ENCODE measurements around the gene COPS7A.
"Not testable (repeated sequence)": the region's sequence is repeated elsewhere in the genome, so short reads cannot be mapped to it uniquely, and the experiment has no call there.

Gene COPS7A

DNA sequence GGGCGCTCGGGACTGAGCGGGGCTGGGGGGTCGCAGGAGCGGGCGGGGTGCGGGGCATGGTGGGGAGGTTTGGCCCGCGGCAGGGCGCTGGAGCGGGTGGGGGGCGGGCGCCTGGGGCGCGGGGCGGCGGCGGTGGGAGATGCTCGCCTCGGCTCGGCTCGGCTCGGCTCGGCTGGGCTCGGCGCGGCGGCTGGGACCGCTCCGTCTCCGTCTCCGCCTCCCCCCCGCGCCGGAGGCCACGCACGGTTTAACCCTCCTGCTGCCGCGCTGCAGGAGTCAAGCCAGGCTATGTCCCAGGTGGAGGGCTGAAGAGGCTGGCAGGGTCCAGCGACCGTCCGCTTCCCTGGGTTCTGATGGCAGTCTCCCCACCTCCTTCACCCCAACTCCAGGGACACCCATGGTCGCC lies 23.2 kb upstream of the COPS7A start, which contains the start of gene PIANP:
PIANP (minus strand) TSS at position 170 of the 406 bp plus-strand sequence. CDS start 2,754 bp downstream, outside the sequence.
- DNase-seq (ENCODE audit: low read depth): no peak
- peak within 1 kb of the TSS; percentile 70 for H3K4me3 ChIP-seq (ENCODE audit: low read depth, low read length)

DNA sequence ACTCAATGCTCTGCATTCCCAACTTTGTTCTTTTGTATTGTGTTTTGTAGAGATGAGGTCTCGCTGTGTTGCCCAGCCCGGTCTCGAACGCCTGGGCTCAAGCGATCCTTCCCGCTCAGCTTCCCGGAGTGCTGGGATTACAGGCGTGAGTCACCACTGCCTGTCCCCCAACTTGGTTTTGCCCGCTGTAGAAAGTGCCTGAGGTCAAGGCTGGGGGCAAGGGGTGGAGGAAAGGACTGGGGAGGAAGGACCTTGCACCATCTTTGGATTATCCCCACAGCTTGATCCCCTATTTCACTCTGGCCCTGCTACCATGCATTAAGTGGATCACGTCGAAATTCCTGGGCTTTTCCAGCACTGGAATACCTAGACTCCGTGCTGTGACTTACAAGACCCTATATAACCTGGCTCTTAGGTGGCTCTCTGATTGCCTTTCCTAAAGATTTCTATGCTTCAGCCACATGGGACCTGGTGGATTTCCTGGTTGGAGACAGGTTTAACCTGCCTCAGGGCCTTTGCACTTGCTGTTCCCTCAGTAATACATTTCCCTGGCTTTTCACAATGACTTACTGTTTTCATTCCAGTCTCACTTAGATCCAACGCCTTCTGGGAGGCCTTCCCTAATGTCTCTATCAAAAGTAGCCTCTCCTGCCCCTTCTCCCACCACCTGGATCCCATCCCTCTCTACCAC lies 22.6 kb upstream of the COPS7A start:
- H3K4me3 ChIP-seq (ENCODE audit: low read depth, low read length): peak overlapping the region; percentile 70
- DNase-seq (ENCODE audit: low read depth): no peak

DNA sequence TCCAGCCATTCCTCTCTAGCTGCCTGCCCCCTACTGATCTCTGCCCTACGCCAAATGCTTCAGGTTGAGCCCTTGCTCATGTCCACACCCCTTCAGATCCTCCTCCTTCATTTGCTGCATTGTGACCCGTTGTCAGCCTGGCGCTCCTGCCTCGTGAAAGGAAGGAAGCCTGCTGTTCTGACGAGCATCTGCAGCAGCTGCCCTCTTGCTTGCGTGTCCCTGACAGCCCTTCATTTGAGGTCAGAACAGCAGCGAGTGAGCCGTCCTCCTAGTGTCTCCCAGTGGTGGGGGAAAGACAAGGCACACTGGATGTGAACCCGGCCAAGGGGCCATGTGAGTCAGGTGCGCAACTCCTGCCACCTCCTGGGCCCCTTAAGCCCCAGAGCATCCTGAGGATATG lies 20.2 kb upstream of the COPS7A start:
- H3K4me3 ChIP-seq (ENCODE audit: low read depth, low read length): no peak overlapping the region

DNA sequence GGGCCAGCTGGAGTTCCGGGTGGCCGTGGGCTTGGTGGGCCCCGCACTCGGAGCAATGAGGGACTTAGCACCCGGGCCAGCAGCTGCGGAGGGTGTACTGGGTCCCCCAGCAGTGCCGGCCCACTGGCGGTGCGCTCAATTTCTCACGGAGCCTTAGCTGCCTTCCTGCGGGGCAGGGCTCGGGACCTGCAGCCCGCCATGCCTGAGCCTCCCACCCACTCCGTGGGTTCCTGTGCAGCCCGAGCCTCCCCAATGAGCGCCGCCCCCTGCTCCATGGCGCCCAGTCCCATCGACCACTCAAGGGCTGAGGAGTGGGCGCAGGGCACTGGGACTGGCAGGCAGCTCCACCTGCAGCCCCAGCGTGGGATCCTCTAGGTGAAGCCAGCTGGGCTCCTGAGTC lies 15.5 kb upstream of the COPS7A start:
- not testable (repeated sequence) for DNase-seq (ENCODE audit: low read depth); H3K4me3 ChIP-seq (ENCODE audit: low read depth, low read length)

More for the DNA sequence above, 20.2 kb upstream of the COPS7A start:
- DNase-seq (ENCODE audit: low read depth): no peak

DNA sequence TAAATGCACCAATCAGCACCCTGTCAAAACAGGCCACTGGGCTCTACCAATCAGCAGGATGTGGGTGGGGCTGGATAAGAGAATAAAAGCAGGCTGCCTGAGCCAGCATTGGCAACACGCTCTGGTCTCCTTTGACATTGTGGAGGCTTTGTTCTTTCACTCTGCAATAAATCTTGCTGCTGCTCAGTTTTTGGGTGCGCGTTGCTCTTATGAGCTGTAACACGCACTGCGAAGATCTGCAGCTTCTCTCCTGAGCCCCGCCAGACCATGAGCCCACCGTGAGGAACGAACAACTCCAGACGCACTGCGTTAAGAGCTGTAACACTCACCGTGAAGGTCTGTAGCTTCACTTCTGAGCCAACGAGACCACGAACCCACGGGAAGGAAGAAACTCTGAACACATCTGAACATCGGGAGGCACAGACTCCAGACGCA lies 14.9 kb upstream of the COPS7A start:
- no peak for DNase-seq (ENCODE audit: low read depth)
- no peak overlapping the region for H3K4me3 ChIP-seq (ENCODE audit: low read depth, low read length)

DNA sequence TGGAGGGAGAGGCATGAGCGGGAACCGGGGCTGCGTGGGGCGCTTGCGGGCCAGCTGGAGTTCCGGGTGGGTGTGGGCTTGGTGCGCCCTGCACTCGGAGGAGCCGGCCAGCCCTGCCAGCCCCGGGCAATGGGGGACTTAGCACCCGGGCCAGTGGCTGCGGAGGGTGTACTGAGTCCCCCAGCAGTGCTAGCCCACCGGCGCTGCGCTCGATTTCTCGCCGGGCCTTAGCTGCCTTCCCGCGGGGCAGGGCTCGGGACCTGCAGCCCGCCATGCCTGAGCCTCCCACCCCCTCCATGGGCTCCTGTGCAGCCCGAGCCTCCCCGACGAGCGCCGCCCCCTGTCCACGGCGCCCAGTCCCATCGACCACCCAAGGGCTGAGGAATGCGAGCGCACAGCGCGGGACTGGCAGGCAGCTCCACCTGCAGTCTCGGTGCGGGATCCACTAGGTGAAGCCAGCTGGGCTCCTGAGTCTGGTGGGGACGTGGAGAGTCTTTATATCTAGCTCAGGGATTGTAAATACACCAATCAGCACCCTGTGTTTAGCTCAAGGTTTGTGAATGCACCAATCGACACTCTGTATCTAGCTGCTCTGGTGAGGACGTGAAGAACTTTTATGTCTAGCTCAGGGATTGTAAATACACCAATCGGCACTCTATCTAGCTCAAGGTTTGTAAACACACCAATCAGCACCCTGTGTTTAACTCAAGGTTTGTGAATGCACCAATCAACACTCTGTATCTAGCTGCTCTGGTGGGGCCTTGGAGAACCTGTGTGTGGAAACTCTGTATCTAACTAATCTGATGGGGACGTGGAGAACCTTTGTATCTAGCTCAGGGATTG lies 7.6 kb upstream of the COPS7A start:
- not testable (repeated sequence) for DNase-seq (ENCODE audit: low read depth); H3K4me3 ChIP-seq (ENCODE audit: low read depth, low read length)

DNA sequence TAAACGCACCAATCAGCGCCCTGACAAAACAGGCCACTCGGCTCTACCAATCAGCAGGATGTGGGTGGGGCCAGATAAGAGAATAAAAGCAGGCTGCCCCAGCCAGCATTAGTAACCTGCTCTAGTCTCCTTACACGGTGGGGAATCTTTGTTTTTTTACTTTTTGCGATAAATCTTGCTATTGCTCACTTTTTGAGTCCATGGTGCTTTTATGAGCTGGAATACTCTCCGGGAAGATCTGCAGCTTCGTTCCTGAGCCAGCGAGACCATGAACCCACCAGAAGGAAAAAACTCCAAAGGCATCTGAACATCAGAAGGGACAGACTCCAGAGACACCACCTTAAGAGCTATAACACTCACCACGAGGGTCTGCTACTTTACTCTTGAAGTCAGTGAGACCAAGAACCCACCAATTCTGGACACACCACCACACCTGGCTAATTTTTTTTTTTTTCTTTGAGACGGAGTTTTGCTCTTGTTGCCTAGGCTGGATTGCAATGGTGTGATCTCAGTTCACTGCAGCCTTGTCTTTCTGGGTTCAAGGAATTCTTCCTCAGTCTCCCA lies 6.9 kb upstream of the COPS7A start:
- H3K4me3 ChIP-seq (ENCODE audit: low read depth, low read length): no peak overlapping the region
- DNase-seq (ENCODE audit: low read depth): no peak

DNA sequence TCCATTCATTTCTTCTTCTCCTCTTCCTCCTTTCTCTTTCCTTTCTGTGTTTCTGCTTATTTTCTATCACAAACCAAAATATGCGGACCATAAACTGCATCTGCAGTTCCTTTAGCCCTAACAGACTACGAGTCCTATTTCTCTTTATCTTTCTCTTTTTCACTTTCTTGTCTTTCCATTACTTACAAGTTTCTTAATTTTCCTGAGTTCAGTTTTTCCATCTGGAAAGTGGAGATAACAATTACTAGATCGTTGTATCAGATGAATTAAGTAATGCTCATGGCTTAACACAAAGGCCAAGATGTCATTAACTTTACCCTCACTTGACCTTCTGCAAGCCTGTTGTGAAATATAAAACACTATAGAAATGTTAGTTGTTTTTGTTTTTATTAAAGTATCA lies 983 bp upstream of the COPS7A start:
- H3K4me3 ChIP-seq (ENCODE audit: low read depth, low read length): no peak overlapping the region
- DNase-seq (ENCODE audit: low read depth): no peak

DNA sequence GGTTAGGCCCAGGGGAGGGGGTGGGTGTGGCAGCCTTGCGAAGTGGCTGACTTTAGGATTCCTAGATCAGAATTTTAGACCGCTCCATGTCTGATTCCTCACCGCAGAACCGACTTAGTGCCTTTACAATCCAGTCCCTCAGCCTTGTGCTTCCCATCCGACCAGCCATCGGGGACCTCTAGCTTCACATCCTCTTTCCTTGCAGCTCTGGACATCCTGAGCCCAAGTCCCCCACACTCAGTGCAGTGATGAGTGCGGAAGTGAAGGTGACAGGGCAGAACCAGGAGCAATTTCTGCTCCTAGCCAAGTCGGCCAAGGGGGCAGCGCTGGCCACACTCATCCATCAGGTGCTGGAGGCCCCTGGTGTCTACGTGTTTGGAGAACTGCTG lies 557 bp downstream of the COPS7A start:
- no peak for DNase-seq (ENCODE audit: low read depth)
- peak overlapping the region; percentile 74 for H3K4me3 ChIP-seq (ENCODE audit: low read depth, low read length)

DNA sequence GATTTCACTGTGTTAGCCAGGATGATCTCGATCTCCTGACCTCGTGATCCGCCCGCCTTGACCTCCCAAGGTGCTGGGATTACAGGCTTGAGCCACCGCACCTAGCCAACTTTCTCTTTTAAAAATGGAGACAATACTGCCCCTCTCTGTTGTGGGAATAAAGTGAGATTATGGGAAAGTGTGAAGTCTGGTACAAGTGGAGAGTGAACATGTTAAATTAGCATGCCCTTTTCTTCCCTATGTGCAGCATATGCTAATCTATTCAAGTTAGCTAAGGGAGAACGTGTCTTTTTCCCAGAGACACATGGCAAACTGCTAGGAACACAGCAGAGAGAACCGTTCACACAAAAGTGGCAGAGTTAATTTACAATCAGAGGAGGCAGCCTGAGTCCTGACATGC lies 1.5 kb downstream of the COPS7A start:
- DNase-seq (ENCODE audit: low read depth): no peak
- H3K4me3 ChIP-seq (ENCODE audit: low read depth, low read length): no peak overlapping the region

DNA sequence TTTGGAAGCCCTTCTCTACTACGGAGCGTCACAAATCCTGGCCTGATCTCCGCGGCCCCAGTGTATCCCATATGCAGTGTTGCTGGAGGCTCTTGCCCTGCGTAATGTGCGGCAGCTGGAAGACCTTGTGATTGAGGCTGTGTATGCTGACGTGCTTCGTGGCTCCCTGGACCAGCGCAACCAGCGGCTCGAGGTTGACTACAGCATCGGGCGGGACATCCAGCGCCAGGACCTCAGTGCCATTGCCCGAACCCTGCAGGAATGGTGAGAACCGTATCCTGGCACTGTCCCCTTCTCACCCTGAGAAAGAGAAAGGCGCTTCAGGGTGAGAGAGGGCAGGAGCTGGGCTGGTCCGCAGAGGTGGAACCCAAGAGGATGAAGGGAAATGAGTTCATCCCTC lies 5.3 kb downstream of the COPS7A start:
- DNase-seq (ENCODE audit: low read depth): no peak
- no peak overlapping the region for H3K4me3 ChIP-seq (ENCODE audit: low read depth, low read length)

DNA sequence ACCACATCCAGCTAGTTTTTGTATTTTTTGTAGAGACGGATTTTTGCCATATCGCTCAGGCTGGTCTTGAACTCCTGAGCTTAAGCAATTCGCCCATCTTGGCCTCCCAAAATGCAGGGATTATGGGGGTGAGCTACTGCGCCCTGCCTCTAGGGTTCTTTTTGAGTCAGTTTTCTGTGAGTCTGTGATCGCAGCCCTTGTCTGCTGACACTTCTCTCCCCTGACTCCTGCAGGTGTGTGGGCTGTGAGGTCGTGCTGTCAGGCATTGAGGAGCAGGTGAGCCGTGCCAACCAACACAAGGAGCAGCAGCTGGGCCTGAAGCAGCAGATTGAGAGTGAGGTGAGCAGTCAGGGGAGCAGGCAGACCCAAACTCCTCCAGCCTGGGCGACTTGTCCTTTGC lies 6.3 kb downstream of the COPS7A start:
- H3K4me3 ChIP-seq (ENCODE audit: low read depth, low read length): no peak overlapping the region
- no peak for DNase-seq (ENCODE audit: low read depth)

DNA sequence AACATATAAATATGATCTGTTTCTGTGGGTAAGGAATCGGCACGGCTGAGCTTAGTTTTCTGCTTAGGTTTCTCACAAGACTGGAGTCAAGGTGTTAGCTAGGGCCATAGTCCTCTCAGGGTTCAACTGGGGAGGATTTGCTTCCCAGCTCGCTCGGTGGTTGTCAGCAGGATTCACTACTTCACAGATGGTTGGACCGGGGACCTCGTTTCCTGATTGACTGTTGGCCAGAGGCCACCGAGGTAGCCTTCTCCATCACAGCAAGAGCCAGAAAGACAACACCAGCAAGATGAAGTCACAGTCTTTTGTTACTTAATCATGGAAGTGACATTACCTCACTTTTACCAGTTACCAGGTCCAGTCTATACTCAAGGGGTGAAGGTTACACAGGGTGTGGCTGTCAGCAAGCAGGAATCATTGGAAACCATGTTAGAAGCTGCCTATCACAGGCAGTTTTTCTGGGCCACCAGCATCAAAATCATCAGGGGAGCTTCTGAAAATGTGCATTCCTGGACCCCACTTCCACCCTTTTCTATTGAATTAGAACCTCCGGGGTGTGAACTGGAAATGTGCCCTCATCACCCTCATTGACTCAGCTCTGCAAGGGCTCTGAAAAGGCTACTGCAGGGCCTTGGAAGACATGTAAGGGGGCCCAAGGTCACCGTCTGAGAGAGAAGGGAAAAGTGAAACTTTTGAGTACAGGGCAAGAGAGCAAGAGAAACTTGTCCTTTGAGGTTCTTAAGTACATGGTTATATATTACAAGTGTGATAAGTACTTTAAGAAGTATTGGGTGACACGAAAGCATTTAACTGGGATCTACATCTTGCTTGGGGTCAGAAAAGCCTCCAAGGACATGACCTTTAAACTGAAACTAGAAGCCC lies 10.9 kb downstream of the COPS7A start:
- no peak overlapping the region for H3K4me3 ChIP-seq (ENCODE audit: low read depth, low read length)
- no peak for DNase-seq (ENCODE audit: low read depth)

DNA sequence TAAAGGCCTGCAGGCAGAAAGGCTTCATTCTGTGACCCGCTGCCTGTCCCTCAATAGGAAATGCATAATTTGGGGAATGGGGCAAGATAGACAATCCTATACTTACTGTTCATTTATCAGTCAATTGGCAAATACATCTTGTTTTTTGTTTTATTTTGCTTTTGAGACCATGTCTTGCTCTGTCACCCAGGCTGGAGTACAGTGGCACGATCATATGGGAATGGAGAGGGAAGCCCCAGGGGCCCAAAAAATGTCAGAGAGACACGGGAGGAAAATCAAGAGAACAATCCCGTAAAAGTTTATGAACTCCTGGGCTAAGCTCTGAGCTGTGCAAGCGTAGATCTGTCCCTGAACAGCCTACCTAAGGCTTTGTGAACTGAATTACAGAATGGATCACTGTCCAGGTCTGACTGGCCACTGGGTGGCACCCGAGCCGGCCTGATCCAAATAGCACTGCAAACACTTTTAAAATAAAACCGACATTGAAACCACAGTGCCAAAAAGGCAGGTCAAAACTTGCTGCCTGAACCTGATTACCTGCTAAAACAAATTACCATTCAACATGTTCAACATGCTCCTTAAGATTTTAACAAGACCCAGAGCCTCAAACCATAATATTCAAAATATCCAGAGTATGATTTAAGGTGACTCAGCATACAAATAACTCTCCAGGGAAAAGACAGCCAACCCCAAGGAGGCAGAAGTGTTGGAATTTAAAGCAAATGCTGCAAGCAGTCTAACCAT lies 11.8 kb downstream of the COPS7A start:
- DNase-seq (ENCODE audit: low read depth): peak; percentile 41
- H3K4me3 ChIP-seq (ENCODE audit: low read depth, low read length): no peak overlapping the region

DNA sequence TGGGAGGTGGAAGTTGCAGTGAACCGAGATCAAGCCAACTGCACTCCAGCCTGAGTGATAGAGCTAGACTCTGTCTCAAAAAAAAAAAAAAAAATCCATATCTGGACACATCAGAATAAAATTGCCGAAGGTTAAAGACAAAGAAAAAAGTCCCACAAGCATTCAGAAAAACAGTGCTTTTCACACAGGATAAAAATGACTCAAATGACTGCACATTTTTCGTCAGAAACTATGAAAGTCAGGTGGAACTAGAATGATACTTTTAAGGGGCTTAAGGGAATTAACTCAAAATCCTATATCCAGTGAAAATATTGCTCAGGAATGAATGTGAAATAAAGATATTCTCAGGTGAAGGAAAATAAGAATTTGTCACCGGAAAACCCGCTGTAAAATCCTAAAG lies 12.9 kb downstream of the COPS7A start:
- DNase-seq (ENCODE audit: low read depth): no peak
- no peak overlapping the region for H3K4me3 ChIP-seq (ENCODE audit: low read depth, low read length)

DNA sequence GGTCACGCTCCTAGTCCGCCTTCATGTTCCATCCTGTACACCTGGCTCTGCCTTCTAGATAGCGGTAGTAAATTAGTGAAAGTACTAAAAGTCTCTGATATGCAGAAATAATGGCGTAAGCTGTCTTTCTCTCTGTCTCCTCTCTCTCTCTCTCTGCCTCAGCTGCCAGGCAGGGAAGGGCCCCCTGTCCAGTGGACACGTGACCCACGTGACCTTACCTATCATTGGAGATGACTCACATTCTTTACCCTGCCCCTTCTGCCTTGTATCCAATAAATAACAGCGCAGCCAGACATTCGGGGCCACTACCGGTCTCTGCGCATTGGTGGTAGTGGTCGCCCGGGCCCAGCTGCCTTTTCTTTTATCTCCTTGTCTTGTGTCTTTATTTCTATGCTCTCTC lies 18.2 kb downstream of the COPS7A start:
- H3K4me3 ChIP-seq (ENCODE audit: low read depth, low read length); DNase-seq (ENCODE audit: low read depth): not testable (repeated sequence)

DNA sequence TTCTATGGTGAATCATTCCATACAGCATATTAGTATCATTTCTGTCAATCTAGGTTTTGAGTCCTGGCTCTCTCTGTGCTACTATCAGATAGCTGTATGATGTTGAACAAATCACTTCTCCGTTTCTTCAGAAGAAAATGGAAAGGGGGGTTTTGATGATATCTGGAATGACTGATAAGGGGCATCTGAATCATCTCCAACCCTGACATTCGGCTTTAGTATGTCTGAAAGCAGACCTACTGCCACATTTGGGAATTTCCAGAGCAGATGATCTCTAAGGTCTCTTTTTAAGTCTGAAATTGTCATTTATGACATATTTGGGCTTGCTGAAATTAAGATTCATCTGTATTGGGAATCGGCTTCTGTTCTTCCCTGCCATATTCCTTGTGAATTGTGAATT lies 19.0 kb downstream of the COPS7A start:
- H3K4me3 ChIP-seq (ENCODE audit: low read depth, low read length): no peak overlapping the region
- DNase-seq (ENCODE audit: low read depth): no peak

DNA sequence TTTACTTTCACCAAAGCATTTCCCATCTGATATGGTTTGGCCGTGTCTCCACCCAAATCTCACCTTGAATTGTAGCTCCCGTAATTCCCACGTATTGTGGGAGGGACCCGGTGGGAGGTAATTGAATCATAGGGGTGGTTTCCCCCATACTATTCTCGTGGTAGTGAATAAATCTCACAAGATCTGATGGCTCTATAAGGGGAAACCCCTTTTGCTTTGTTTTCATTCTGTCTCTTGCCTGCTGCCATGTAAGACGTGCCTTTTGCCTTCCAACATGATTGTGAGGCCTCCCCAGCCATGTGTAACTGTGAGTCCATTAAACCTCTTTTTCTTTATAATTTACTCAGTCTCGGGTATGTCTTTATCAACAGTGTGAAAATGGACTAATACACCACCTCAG lies 19.5 kb downstream of the COPS7A start:
- DNase-seq (ENCODE audit: low read depth); H3K4me3 ChIP-seq (ENCODE audit: low read depth, low read length): not testable (repeated sequence)
